DMS114 treated with DMSO at 0.1 percent for 48 hours (cell line): Measurements from ENCODE around the gene DUSP28.
A peak's percentile ranks its signal among the peaks of the same experiment; 100 is the strongest.
"Not testable (repeated sequence)": the region's sequence is repeated elsewhere in the genome, so short reads cannot be mapped to it uniquely, and the experiment has no call there.

Source experiments
- DNase-seq: peaks from one replicate; lab custom pipeline; 2025; ENCODE audit not compliant: unreplicated experiment; lab: John Stamatoyannopoulos, UW

DUSP28 gene

GRCh38 chr2:240560084-240560479 is at the start of gene DUSP28:
TSS of gene DUSP28 (plus strand) at chr2:240560357. CDS start at chr2:240560685, 328 bp downstream.
- peak; percentile 62 for DNase-seq

GRCh38 chr2:240510513-240511210 is 49.5 kb upstream of the DUSP28 start:
- no peak for DNase-seq

- DNase-seq: no peak
Measured at GRCh38 chr2:240511351-240512108, 48.6 kb upstream of the DUSP28 start.

- DNase-seq: no peak
Measured at GRCh38 chr2:240512109-240512485, 48.1 kb upstream of the DUSP28 start.

- no peak for DNase-seq
Measured at GRCh38 chr2:240512666-240513535, 47.3 kb upstream of the DUSP28 start.

- DNase-seq: peak; percentile 34
Measured at GRCh38 chr2:240513549-240514287, 46.4 kb upstream of the DUSP28 start.

- DNase-seq: no peak
Measured at GRCh38 chr2:240514631-240515030, 45.5 kb upstream of the DUSP28 start.

GRCh38 chr2:240517342-240517741 is 42.8 kb upstream of the DUSP28 start:
- no peak for DNase-seq

- DNase-seq: no peak
Measured at GRCh38 chr2:240518981-240519380, 41.2 kb upstream of the DUSP28 start.

- no peak for DNase-seq
Measured at GRCh38 chr2:240519396-240520129, 40.6 kb upstream of the DUSP28 start.

- no peak for DNase-seq
Measured at GRCh38 chr2:240520130-240520973, 39.8 kb upstream of the DUSP28 start.

GRCh38 chr2:240520974-240521350 is 39.2 kb upstream of the DUSP28 start:
- no peak for DNase-seq

- not testable (repeated sequence) for DNase-seq
Measured at GRCh38 chr2:240521885-240522284, 38.3 kb upstream of the DUSP28 start.

- DNase-seq: no peak
Measured at GRCh38 chr2:240522406-240522805, 37.8 kb upstream of the DUSP28 start.

GRCh38 chr2:240523451-240524281 is 36.5 kb upstream of the DUSP28 start:
- no peak for DNase-seq

- no peak for DNase-seq
Measured at GRCh38 chr2:240524963-240525718, 35.0 kb upstream of the DUSP28 start.

GRCh38 chr2:240525802-240526201 is 34.4 kb upstream of the DUSP28 start:
- DNase-seq: no peak

- no peak for DNase-seq
Measured at GRCh38 chr2:240526521-240526920, 33.6 kb upstream of the DUSP28 start.
